Astrocyte of the hippocampus (primary cell): ENCODE measurements around the gene SYNJ2BP.
"Not testable (repeated sequence)": the region's sequence is repeated elsewhere in the genome, so short reads cannot be mapped to it uniquely, and the experiment has no call there.

Experiments
- DNase-seq: peaks from one replicate; pipeline ENCODE4 v3.0.0; 2011; ENCODE audit warnings: low read depth, low spot score

SYNJ2BP gene

GRCh38 chr14:70416725-70417349 is at the start of gene SYNJ2BP:
TSS of gene SYNJ2BP (minus strand) at chr14:70417090. CDS start at chr14:70416963, 127 bp downstream.
- peak; percentile 86 for DNase-seq

- DNase-seq, result no peak
These were observed 37.8 kb upstream of the SYNJ2BP start for GRCh38 chr14:70454731-70455130.

- no peak for DNase-seq
These were observed 35.0 kb upstream of the SYNJ2BP start, which contains the start of gene ADAM21 for GRCh38 chr14:70451874-70452273. TSS of gene ADAM21 (plus strand) at chr14:70452174. CDS start at chr14:70457500, 5,326 bp downstream.

GRCh38 chr14:70448633-70449340 is 31.9 kb upstream of the SYNJ2BP start:
- no peak for DNase-seq

- DNase-seq, result no peak
These were observed 25.9 kb upstream of the SYNJ2BP start for GRCh38 chr14:70442750-70443149.

GRCh38 chr14:70441641-70442040 is 24.8 kb upstream of the SYNJ2BP start:
- DNase-seq, result peak; percentile 10

- no peak for DNase-seq
These were observed 20.0 kb upstream of the SYNJ2BP start for GRCh38 chr14:70436867-70437266.

GRCh38 chr14:70426555-70426954 is 9.7 kb upstream of the SYNJ2BP start:
- DNase-seq, result not testable (repeated sequence)

GRCh38 chr14:70425354-70425753 is 8.5 kb upstream of the SYNJ2BP start:
- no peak for DNase-seq

- no peak for DNase-seq
These were observed 5.6 kb upstream of the SYNJ2BP start for GRCh38 chr14:70422538-70422937.

GRCh38 chr14:70419270-70419931 is 2.5 kb upstream of the SYNJ2BP start:
- DNase-seq, result not testable (repeated sequence)

GRCh38 chr14:70416338-70416724 is 559 bp downstream of the SYNJ2BP start:
- peak; percentile 28 for DNase-seq

GRCh38 chr14:70415788-70416187 is 1.1 kb downstream of the SYNJ2BP start:
- no peak for DNase-seq

GRCh38 chr14:70407621-70408020 is 9.3 kb downstream of the SYNJ2BP start:
- no peak for DNase-seq

- not testable (repeated sequence) for DNase-seq
These were observed 10.7 kb downstream of the SYNJ2BP start for GRCh38 chr14:70406216-70406615.

GRCh38 chr14:70403335-70403734 is 13.6 kb downstream of the SYNJ2BP start:
- DNase-seq, result peak; percentile 77

- DNase-seq, result no peak
These were observed 15.2 kb downstream of the SYNJ2BP start for GRCh38 chr14:70401643-70402042.

- no peak for DNase-seq
These were observed 18.0 kb downstream of the SYNJ2BP start for GRCh38 chr14:70398706-70399431.

GRCh38 chr14:70398280-70398679 is 18.6 kb downstream of the SYNJ2BP start:
- DNase-seq, result no peak

- DNase-seq, result no peak
These were observed 19.1 kb downstream of the SYNJ2BP start for GRCh38 chr14:70397746-70398145.

- DNase-seq, result no peak
These were observed 22.1 kb downstream of the SYNJ2BP start for GRCh38 chr14:70394674-70395306.
